H1 (cell line): Measurements from ENCODE around the gene LRRFIP1. TPM values are rescaled to one million over a fixed set of nuclear protein-coding genes. Genes with fewer than 3 reads are reported as not detected.

Source experiments
- CTCF ChIA-PET: fragments of 300-600 bp; sonication (Branson Sonifier 250); formaldehyde crosslinking; loops from one replicate; lab custom pipeline; 2021; ENCODE audit not compliant: partially characterized antibody; lab: Charles Lee
- POLR2A ChIA-PET: fragments of 300-600 bp; sonication (Branson Sonifier 250); formaldehyde crosslinking; loops from one replicate; lab custom pipeline; 2021; ENCODE audit warnings: inconsistent platforms; ENCODE audit not compliant: partially characterized antibody; lab: Charles Lee
- DNase-seq, 2 experiments: peaks; one replicate each; pipeline versions ENCODE4 v3.0.0 to v3.0.0-alpha.2; 2010 to 2022; ENCODE audit warnings: low spot score in 2 of 2, low read depth in 1 of 2, mixed read lengths in 1 of 2
- FAIRE-seq: peaks from 2 replicates; lab custom pipeline; 2011; peaks lifted over from hg19 to GRCh38; lab: Jason Lieb, UNC
- H2AFZ ChIP-seq: 2 replicates; pipeline ENCODE4 v1.8.1; 2012; ENCODE audit warnings: low read length, inconsistent platforms
- H2AK5ac ChIP-seq: 2 replicates; pipeline ENCODE4 v1.6.1; 2013; ENCODE audit warnings: low read depth, low read length
- H2BK120ac ChIP-seq: replicated peaks from 2 replicates; pipeline ENCODE3; 2013; ENCODE audit warnings: low read depth, low read length, inconsistent platforms
- H2BK12ac ChIP-seq: 2 replicates; pipeline ENCODE4 v1.6.1; 2013; ENCODE audit warnings: low read depth, low read length
- H2BK15ac ChIP-seq: 2 replicates; pipeline ENCODE4 v1.6.1; 2013; ENCODE audit warnings: low read length
- H2BK20ac ChIP-seq: 2 replicates; pipeline ENCODE4 v1.6.1; 2013; ENCODE audit warnings: low read length
- H2BK5ac ChIP-seq: 2 replicates; pipeline ENCODE4 v1.6.1; 2013; ENCODE audit warnings: low read depth, low read length
- H3K14ac ChIP-seq: 2 replicates; pipeline ENCODE4 v1.6.1; 2013; ENCODE audit warnings: inconsistent platforms; ENCODE audit not compliant: insufficient read length
- H3K18ac ChIP-seq: 2 replicates; pipeline ENCODE4 v1.6.1; 2013; ENCODE audit warnings: low read length; ENCODE audit errors: extremely low read depth
- H3K23ac ChIP-seq: 2 replicates; pipeline ENCODE4 v1.6.1; 2013; ENCODE audit warnings: inconsistent platforms; ENCODE audit not compliant: insufficient read length
- H3K23me2 ChIP-seq: 2 replicates; pipeline ENCODE4 v1.6.1; 2013; ENCODE audit warnings: low read depth, low read length
- H3K27ac ChIP-seq: 2 replicates; pipeline ENCODE4 v1.6.1; 2011; ENCODE audit warnings: low read depth, low read length, inconsistent platforms
- H3K27me3 ChIP-seq, 4 experiments: replicated peaks in 1 of 4; 1 replicate in 1 of 4; 2 replicates in 3 of 4; pipeline versions ENCODE4 v1.6.1 to v1.8.1; 2011 to 2013; ENCODE audit warnings: low read length in 3 of 4, mild to moderate bottlenecking in 3 of 4, inconsistent platforms in 2 of 4, mixed read lengths in 2 of 4, moderate library complexity in 1 of 4; ENCODE audit not compliant: control insufficient read depth in 3 of 4, insufficient read depth in 3 of 4; ENCODE audit errors: extremely low read depth in 1 of 4
- H3K36me3 ChIP-seq, 4 experiments: 2 replicates each; pipeline versions ENCODE4 v1.6.1 to v1.8.1; 2011 to 2013; ENCODE audit warnings: mild to moderate bottlenecking in 4 of 4, low read length in 3 of 4, moderate library complexity in 2 of 4, control low read depth in 1 of 4, inconsistent platforms in 1 of 4; ENCODE audit not compliant: insufficient read depth in 4 of 4, control insufficient read depth in 2 of 4
- H3K4ac ChIP-seq: replicated peaks from 2 replicates; pipeline ENCODE3; 2013; ENCODE audit warnings: low read length, low read depth, mixed read lengths, inconsistent platforms; ENCODE audit not compliant: insufficient read length
- H3K4me1 ChIP-seq, 4 experiments: replicated peaks in 1 of 4; 1 replicate in 1 of 4; 2 replicates in 3 of 4; pipeline versions ENCODE4 v1.6.1 to v1.8.1; 2011 to 2013; ENCODE audit warnings: low read length in 3 of 4, inconsistent platforms in 2 of 4, mixed read lengths in 1 of 4; ENCODE audit not compliant: insufficient read depth in 4 of 4, control insufficient read depth in 3 of 4
- H3K4me2 ChIP-seq, 2 experiments: 2 replicates each; pipeline versions ENCODE4 v1.6.1 to v1.8.1; 2011 to 2013; ENCODE audit warnings: low read depth in 2 of 2, low read length in 2 of 2, control low read depth in 1 of 2, inconsistent platforms in 1 of 2, mild to moderate bottlenecking in 1 of 2; ENCODE audit not compliant: insufficient read depth in 1 of 2
- H3K4me3 ChIP-seq, 4 experiments: fragments of 200-600, 300-600 bp in 1 of 4; sonication (generic), shearing (Covaris generic), sonication (Bioruptor Twin) in 1 of 4; 2 replicates each; pipeline versions ENCODE4 v1.5.1 to v1.8.1; 2011 to 2016; ENCODE audit warnings: low read length in 4 of 4, low read depth in 3 of 4, control low read depth in 2 of 4, inconsistent platforms in 2 of 4, mild to moderate bottlenecking in 2 of 4, mixed read lengths in 1 of 4, moderate library complexity in 1 of 4; ENCODE audit not compliant: insufficient read depth in 2 of 4; ENCODE audit errors: extremely low read depth in 1 of 4
- H3K56ac ChIP-seq: replicated peaks from 2 replicates; pipeline ENCODE3; 2013; ENCODE audit warnings: low read depth, mild to moderate bottlenecking, mixed read lengths, low read length, inconsistent platforms; ENCODE audit not compliant: insufficient read length
- H3K79me1 ChIP-seq: 2 replicates; pipeline ENCODE4 v1.6.1; 2013; ENCODE audit warnings: low read depth, low read length, control low read depth
- H3K79me2 ChIP-seq, 2 experiments: 2 replicates each; pipeline versions ENCODE4 v1.6.1 to v1.8.1; 2012 to 2013; ENCODE audit warnings: low read length in 2 of 2, mild to moderate bottlenecking in 2 of 2, inconsistent platforms in 1 of 2; ENCODE audit not compliant: insufficient read depth in 2 of 2, control insufficient read depth in 1 of 2
- H3K9ac ChIP-seq, 4 experiments: replicated peaks in 1 of 4; 1 replicate in 1 of 4; 2 replicates in 3 of 4; pipeline versions ENCODE4 v1.6.1 to v1.8.1; 2011 to 2013; ENCODE audit warnings: low read depth in 3 of 4, low read length in 3 of 4, control low read depth in 2 of 4, mild to moderate bottlenecking in 2 of 4, moderate library complexity in 2 of 4, inconsistent platforms in 1 of 4; ENCODE audit errors: extremely low read depth in 1 of 4
- H3K9me3 ChIP-seq, 2 experiments: 2 replicates each; pipeline versions ENCODE4 v1.6.1 to v1.8.1; 2012 to 2013; ENCODE audit warnings: mild to moderate bottlenecking in 2 of 2, moderate library complexity in 2 of 2, control low read depth in 1 of 2, inconsistent platforms in 1 of 2, low read depth in 1 of 2, low read length in 1 of 2, mixed read lengths in 1 of 2; ENCODE audit not compliant: insufficient read depth in 2 of 2
- H4K20me1 ChIP-seq, 2 experiments: replicated peaks in 1 of 2; 2 replicates each; pipeline versions ENCODE3 to v1.8.1; 2011 to 2013; ENCODE audit warnings: inconsistent platforms in 2 of 2, low read length in 2 of 2, mild to moderate bottlenecking in 1 of 2; ENCODE audit not compliant: insufficient read depth in 2 of 2, control insufficient read depth in 1 of 2
- H4K5ac ChIP-seq: 2 replicates; pipeline ENCODE4 v1.6.1; 2013; ENCODE audit warnings: low read length, low read depth, mixed read lengths, inconsistent platforms; ENCODE audit not compliant: insufficient read length
- H4K8ac ChIP-seq: 2 replicates; pipeline ENCODE4 v1.8.0; 2013; ENCODE audit warnings: mild to moderate bottlenecking, moderate library complexity, low read length, inconsistent platforms; ENCODE audit not compliant: insufficient read depth; ENCODE audit errors: extremely low read depth
- H4K91ac ChIP-seq: replicated peaks from 2 replicates; pipeline ENCODE3; 2013; ENCODE audit warnings: low read length, mixed read lengths, inconsistent platforms; ENCODE audit not compliant: insufficient read length
- KDM4A ChIP-seq: IDR thresholded peaks from one replicate; pipeline ENCODE4 v1.7.1; 2012; ENCODE audit warnings: low read depth, mild to moderate bottlenecking, moderate library complexity, low read length, inconsistent platforms; ENCODE audit not compliant: severe bottlenecking
- WGBS, 2 experiments: shearing (Covaris generic) in 1 of 2; methylation state at CpG; one replicate each; pipeline versions ENCODE4 v1.1.6 to v1.1.7; 2013 to 2015; ENCODE audit warnings: low lambda C conversion rate in 2 of 2, mixed read lengths in 2 of 2, inconsistent platforms in 1 of 2, low coverage in 1 of 2, missing lambda C conversion rate in 1 of 2; ENCODE audit not compliant: insufficient replicate concordance in 2 of 2, insufficient coverage in 1 of 2, insufficient read length in 1 of 2; ENCODE audit errors: extremely low coverage in 1 of 2, missing lambda C conversion rate in 1 of 2; 5-methylcytosine and 5-hydroxymethylcytosine counted together
- polyA plus RNA-seq, 7 experiments: library from polyadenylated mRNA; depleted of rRNA in 3 of 7; stranded (reverse) in 5 of 7; unstranded in 2 of 7; fragments of >200 nt in 5 of 7; fragments of 200-250 nt in 2 of 7; gene quantifications; 1 replicate in 5 of 7; 2 replicates in 1 of 7; 4 replicates in 1 of 7; pipeline versions ENCODE4 v1.2.1 to v1.2.3, GENCODE V29; 2011 to 2013; ENCODE audit warnings: missing spikeins in 2 of 7, mixed read lengths in 2 of 7
- total RNA-seq: library from RNA; stranded (reverse); fragmentation: NEBNext Ultra II Directional; extraction: Animal tissue kit (Norgen Biotek cat#: 25700); gene quantifications from 2 replicates; pipeline ENCODE4 v1.2.1, GENCODE V29; 2021

Gene LRRFIP1
- total and polyA plus RNA-seq, 2 of the 8 experiments (the other 6 are each of a cell fraction or from before 2014, with no cell fraction given): 12.1 to 75.8 TPM

- Histone ChIP-seq H3K56ac (no peak overlapping the region), H3K27ac (no peak overlapping the region), H2BK20ac (no peak overlapping the region), H4K91ac (no peak overlapping the region), H3K4ac (no peak overlapping the region), H2AK5ac (no peak overlapping the region), H3K9ac (no peak overlapping the region; a peak in 1 of 7 replicates), H2AFZ (no peak overlapping the region), H2BK120ac (no peak overlapping the region)
- CTCF ChIA-PET: interaction anchor here (0.8 to 1.4 kb wide), 5 partner anchors 10 to 259 kb away, joined by 3 read pairs; no protein-coding TSS in a partner anchor
- WGBS, 2 experiments: 82% methylated on average over 3 of the region's 3 CpGs; no CpG with 5 or more reads in 1 of the 2 experiments
- FAIRE-seq: no peak
- no peak for TF ChIP-seq KDM4A
- TF ChIP-seq, all 59 proteins: peak for 0
- no peaks in the 10 kb centered on the region; a peak in 2 of 7 replicates for H3K4me1 ChIP-seq
- no peak overlapping the region for H3K18ac ChIP-seq
- DNase-seq: peak in 1 of 2 experiments; percentile 32
- H3K4me2 ChIP-seq: no peak overlapping the region
- no peaks in the 10 kb centered on the region for H3K79me1 ChIP-seq
- no peaks in the 10 kb centered on the region for H3K27me3 ChIP-seq
- H2BK5ac ChIP-seq: no peak overlapping the region
- no peak overlapping the region for H4K5ac ChIP-seq
- H3K14ac ChIP-seq: no peak overlapping the region
- no peak overlapping the region for H2BK15ac ChIP-seq
- POLR2A ChIA-PET: interaction anchor here (0.5 kb wide), 1 partner anchor 14 kb away, joined by 3 read pairs; no protein-coding TSS in a partner anchor
- no peaks in the 10 kb centered on the region for H3K9me3 ChIP-seq
- H4K20me1 ChIP-seq: no peaks in the 10 kb centered on the region
- H4K8ac ChIP-seq: no peak overlapping the region
- H3K23ac ChIP-seq: no peak overlapping the region
- H3K4me3 ChIP-seq: no peak overlapping the region
- no peaks in the 10 kb centered on the region for H3K79me2 ChIP-seq
- H3K23me2 ChIP-seq: no peaks in the 10 kb centered on the region
- no peak overlapping the region for H2BK12ac ChIP-seq
- H3K36me3 ChIP-seq: peaks cover 0 to 4% (median under 1%) of the 10 kb centered on the region in 4 experiments; a peak in 2 of 8 replicates
Observed at GRCh38 chr2:237772513-237772912, 145.1 kb downstream of the LRRFIP1 start.
